OCI-LY1 (cell line): ENCODE measurements around the gene FTSJ1.

Experiments used
- H2AFZ ChIP-seq: fragments of 200-600 bp; sonication (generic), shearing (Covaris generic); 2 replicates; pipeline ENCODE4 v1.6.0; 2014; ENCODE audit warnings: antibody characterized with exemption, mild to moderate bottlenecking, low read length
- H3F3A ChIP-seq: fragments of 200-600 bp; sonication (generic), shearing (Covaris generic); 2 replicates; pipeline ENCODE4 v1.6.0; 2014; ENCODE audit warnings: mild to moderate bottlenecking, antibody characterized with exemption, low read length, moderate library complexity; ENCODE audit not compliant: insufficient read depth
- H3K27ac ChIP-seq: fragments of 200-600 bp; sonication (generic); 2 replicates; pipeline ENCODE4 v1.5.1; 2014; ENCODE audit warnings: low read length, mixed run types, mild to moderate bottlenecking, low read depth; ENCODE audit not compliant: poor library complexity, severe bottlenecking
- H3K27me3 ChIP-seq: fragments of 200-600 bp; sonication (generic); 2 replicates; pipeline ENCODE4 v1.6.0; 2014; ENCODE audit warnings: antibody characterized with exemption, mild to moderate bottlenecking, low read length, moderate library complexity; ENCODE audit not compliant: insufficient read depth
- H3K36me3 ChIP-seq: fragments of 200-600 bp; sonication (generic); 2 replicates; pipeline ENCODE4 v1.6.1; 2014; ENCODE audit warnings: mild to moderate bottlenecking, antibody characterized with exemption, low read length, moderate library complexity, mixed read lengths; ENCODE audit not compliant: insufficient read depth
- H3K4me1 ChIP-seq: fragments of 200-600 bp; sonication (generic); 2 replicates; pipeline ENCODE4 v1.5.1; 2014; ENCODE audit warnings: mild to moderate bottlenecking, low read length, moderate library complexity; ENCODE audit not compliant: insufficient read depth, severe bottlenecking
- H3K4me2 ChIP-seq: fragments of 200-600 bp; sonication (generic), shearing (Covaris generic); 2 replicates; pipeline ENCODE4 v1.6.1; 2014; ENCODE audit warnings: low read length
- H3K4me3 ChIP-seq: fragments of 200-600 bp; sonication (generic); 2 replicates; pipeline ENCODE4 v1.5.1; 2014; ENCODE audit warnings: low read length, low read depth, mild to moderate bottlenecking, mixed read lengths; ENCODE audit not compliant: poor library complexity, severe bottlenecking
- H3K79me2 ChIP-seq: fragments of 200-600 bp; shearing (Covaris generic); 2 replicates; pipeline ENCODE4 v1.6.1; 2016; ENCODE audit warnings: mixed run types, low read length, mixed read lengths; ENCODE audit not compliant: insufficient read depth
- H3K9ac ChIP-seq: fragments of 200-600 bp; sonication (generic), shearing (Covaris generic); 2 replicates; pipeline ENCODE4 v1.6.1; 2014; ENCODE audit warnings: mild to moderate bottlenecking, low read length, mixed read lengths
- H3K9me2 ChIP-seq: fragments of 200-600 bp; sonication (generic), shearing (Covaris generic); 2 replicates; pipeline ENCODE4 v1.6.1; 2014; ENCODE audit warnings: low read depth, mild to moderate bottlenecking, low read length, mixed read lengths
- H3K9me3 ChIP-seq: fragments of 200-600 bp; shearing (Covaris generic); 2 replicates; pipeline ENCODE4 v1.6.1; 2014; ENCODE audit warnings: low read length, mixed read lengths
- H4K20me1 ChIP-seq: fragments of 200-600 bp; sonication (generic), shearing (Covaris generic); 2 replicates; pipeline ENCODE4 v1.6.0; 2016; ENCODE audit warnings: mild to moderate bottlenecking, low read length; ENCODE audit not compliant: insufficient read depth
- CTCF ChIP-seq: fragments of 200-600 bp; sonication (generic), shearing (Covaris generic); IDR thresholded peaks from 2 replicates; pipeline ENCODE4 v1.5.1; 2017; ENCODE audit warnings: mild to moderate bottlenecking, antibody characterized with exemption, low read length, moderate library complexity, mixed read lengths
- EZH2 ChIP-seq: fragments of 200-600 bp; sonication (generic), shearing (Covaris generic); IDR thresholded peaks from 2 replicates; pipeline ENCODE4 v1.8.0; 2017; ENCODE audit warnings: borderline replicate concordance, mixed run types, mild to moderate bottlenecking, antibody characterized with exemption, low read length, moderate library complexity, mixed read lengths

Gene FTSJ1

GRCh38 chrX:48458711-48459110 is 17.3 kb upstream of the FTSJ1 start:
- no peak overlapping the region for H3K4me3 ChIP-seq
- no peaks in the 10 kb centered on the region for H3K4me1 ChIP-seq
- no peaks in the 10 kb centered on the region for H3K79me2 ChIP-seq
- H3K4me2 ChIP-seq, result no peak overlapping the region
- H3K27ac ChIP-seq, result no peak overlapping the region
- H3K9me3 ChIP-seq, result no peaks in the 10 kb centered on the region
- H3K36me3 ChIP-seq, result peaks cover 6% of the 10 kb centered on the region; the same call in 1 of the 2 replicates
- no peak overlapping the region for H2AFZ ChIP-seq
- TF ChIP-seq EZH2, result no peak
- no peak for TF ChIP-seq CTCF
- no peaks in the 10 kb centered on the region for H4K20me1 ChIP-seq
- no peak overlapping the region for H3K9ac ChIP-seq
- no peaks in the 10 kb centered on the region for H3K27me3 ChIP-seq
- H3F3A ChIP-seq, result no peaks in the 10 kb centered on the region
- no peaks in the 10 kb centered on the region for H3K9me2 ChIP-seq

- H3K27me3 ChIP-seq, result no peaks in the 10 kb centered on the region
- no peak overlapping the region for H3K4me2 ChIP-seq
- H3K4me1 ChIP-seq, result no peaks in the 10 kb centered on the region
- no peaks in the 10 kb centered on the region for H3K9me2 ChIP-seq
- no peak overlapping the region for H3K9ac ChIP-seq
- H3K27ac ChIP-seq, result no peak overlapping the region
- H4K20me1 ChIP-seq, result no peaks in the 10 kb centered on the region
- no peak overlapping the region for H2AFZ ChIP-seq
- no peaks in the 10 kb centered on the region for H3K79me2 ChIP-seq
- peaks cover 6% of the 10 kb centered on the region; the same call in 1 of the 2 replicates for H3K36me3 ChIP-seq
- H3K9me3 ChIP-seq, result no peaks in the 10 kb centered on the region
- no peak overlapping the region for H3K4me3 ChIP-seq
- no peaks in the 10 kb centered on the region for H3F3A ChIP-seq
- TF ChIP-seq EZH2, result no peak
- TF ChIP-seq CTCF, result no peak
These were observed 16.5 kb upstream of the FTSJ1 start for GRCh38 chrX:48459483-48459882.

GRCh38 chrX:48460031-48460430 is 16.0 kb upstream of the FTSJ1 start:
- H3K36me3 ChIP-seq, result peaks cover 6% of the 10 kb centered on the region; the same call in 1 of the 2 replicates
- H4K20me1 ChIP-seq, result no peaks in the 10 kb centered on the region
- H3F3A ChIP-seq, result no peaks in the 10 kb centered on the region
- H3K79me2 ChIP-seq, result no peaks in the 10 kb centered on the region
- H3K4me1 ChIP-seq, result no peaks in the 10 kb centered on the region
- H3K27ac ChIP-seq, result no peak overlapping the region
- H3K9me2 ChIP-seq, result no peaks in the 10 kb centered on the region
- H3K4me2 ChIP-seq, result no peak overlapping the region
- H3K9me3 ChIP-seq, result no peaks in the 10 kb centered on the region
- H3K9ac ChIP-seq, result no peak overlapping the region
- no peak overlapping the region for H3K4me3 ChIP-seq
- H3K27me3 ChIP-seq, result no peaks in the 10 kb centered on the region
- no peak for TF ChIP-seq CTCF
- no peak for TF ChIP-seq EZH2
- H2AFZ ChIP-seq, result no peak overlapping the region
